Measurements from ENCODE around the gene CPLANE1.
A peak's percentile ranks its signal among the peaks of the same experiment; 100 is the strongest.
"Not testable (repeated sequence)": the region's sequence is repeated elsewhere in the genome, so short reads cannot be mapped to it uniquely, and the experiment has no call there.

CPLANE1 gene

DNA sequence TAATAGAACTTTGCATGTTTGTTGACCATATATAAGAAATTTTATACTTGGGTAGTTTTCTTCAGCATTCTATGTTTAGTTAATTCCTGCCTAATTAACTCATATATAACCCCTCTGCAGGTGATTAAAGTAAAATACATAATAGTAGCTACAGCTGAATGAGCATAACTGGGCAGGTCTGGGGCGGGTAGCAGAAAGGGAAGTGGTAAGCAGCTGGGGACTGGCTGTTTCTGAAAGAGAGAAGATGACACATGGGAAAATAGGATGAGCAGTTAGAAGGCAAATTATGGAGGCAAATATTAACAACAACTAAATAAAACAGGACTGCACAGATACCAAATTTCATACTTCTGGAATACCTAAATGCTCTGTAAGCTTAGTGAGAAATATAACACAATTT lies 128.1 kb downstream of the CPLANE1 start:
- no peak for DNase-seq (ENCODE audit: low read depth)

DNA sequence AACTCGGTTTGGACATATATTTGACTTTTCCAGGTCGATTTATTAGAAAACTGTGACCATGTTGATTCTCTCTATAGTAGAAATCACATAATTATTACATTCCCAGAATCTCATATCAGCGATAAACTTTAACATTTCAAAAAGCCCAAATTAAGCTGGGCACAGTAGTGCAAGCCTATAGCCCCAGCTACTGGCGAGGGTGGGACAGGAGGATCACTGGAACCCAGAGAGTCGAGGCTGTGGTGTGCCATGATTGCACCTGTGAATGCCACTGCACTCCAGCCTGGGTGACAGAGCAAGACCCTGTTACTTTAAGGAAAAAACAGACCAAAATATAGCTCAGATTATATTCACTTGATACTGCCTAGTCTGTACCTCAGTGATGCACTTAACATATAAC lies 128.9 kb downstream of the CPLANE1 start:
- no peak for DNase-seq (ENCODE audit: low read depth)

GRCh38 chr5:37116359-37116758 lies 132.8 kb downstream of the CPLANE1 start:
- no peak for DNase-seq (ENCODE audit: low read depth)

- no peak for DNase-seq (ENCODE audit: low read depth)
Measured at GRCh38 chr5:37112383-37112991, 136.7 kb downstream of the CPLANE1 start.

DNA sequence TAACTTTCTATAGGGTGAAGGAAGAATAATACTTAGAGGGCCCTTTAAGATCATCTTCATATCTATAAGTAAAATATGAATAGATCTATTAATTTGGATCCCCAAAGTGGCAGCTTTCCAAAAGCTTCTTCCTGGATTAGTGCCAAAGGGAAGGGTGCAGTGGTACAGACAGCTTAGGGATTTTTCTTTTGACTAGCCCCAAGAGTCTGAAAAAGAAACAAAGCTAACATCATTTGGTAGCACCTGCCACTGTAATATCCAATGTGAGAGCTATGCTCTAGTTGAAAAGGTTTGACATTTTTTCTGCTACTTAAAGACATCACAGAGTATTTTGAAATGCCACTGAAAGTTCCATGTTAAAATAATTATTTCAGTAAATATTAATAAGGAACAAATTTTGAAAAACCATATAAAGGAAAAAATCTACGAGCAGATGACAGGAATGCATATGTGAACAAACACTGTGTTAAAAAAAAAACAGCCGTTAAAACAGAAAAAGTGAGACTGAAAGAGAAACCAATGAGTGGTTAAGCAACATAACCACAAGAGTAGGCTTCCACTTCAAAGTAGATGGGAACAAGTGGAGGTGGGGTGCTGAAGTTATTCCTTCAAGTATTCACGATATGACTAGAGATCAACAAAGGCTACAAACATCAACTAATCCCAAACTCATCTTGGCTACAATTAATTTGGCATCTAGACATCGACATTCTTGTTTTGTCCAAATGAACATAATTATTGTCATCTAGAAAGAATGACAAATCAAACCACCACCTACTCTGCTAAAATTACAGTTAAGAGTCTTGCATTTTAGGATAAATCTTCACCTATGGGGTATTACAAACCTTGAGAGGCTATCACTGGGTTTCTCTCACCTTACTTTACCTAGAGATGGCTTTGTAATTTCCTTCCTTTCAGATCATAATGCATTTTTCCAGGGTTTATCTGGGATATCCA lies 137.5 kb downstream of the CPLANE1 start:
- no peak for DNase-seq (ENCODE audit: low read depth)

DNA sequence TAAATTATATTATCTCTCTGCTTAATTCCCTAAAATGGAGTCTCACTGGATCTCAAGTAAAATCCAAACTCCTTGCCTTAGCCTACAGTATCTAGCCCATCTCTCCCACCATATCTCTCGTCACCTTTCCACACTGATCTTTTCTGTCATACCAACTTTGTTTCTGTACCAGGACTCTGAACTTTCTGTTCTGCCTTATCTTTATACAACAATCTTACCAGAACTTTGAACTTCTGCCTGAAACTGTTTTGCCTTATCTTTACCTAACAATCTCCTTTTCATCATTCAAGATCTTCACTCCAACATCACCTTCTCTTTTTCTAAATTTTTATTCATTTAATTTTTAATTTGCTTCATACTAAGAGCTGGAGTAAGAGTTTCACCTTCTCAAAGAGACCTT lies 139.0 kb downstream of the CPLANE1 start:
- DNase-seq (ENCODE audit: low read depth): no peak

- DNase-seq (ENCODE audit: low read depth): no peak
Measured at GRCh38 chr5:37109338-37109737, 139.8 kb downstream of the CPLANE1 start.

- no peak for DNase-seq (ENCODE audit: low read depth)
Measured at GRCh38 chr5:37103302-37103701, 145.9 kb downstream of the CPLANE1 start.

GRCh38 chr5:37099267-37099666 lies 149.9 kb downstream of the CPLANE1 start:
- DNase-seq (ENCODE audit: low read depth): not testable (repeated sequence)

- not testable (repeated sequence) for DNase-seq (ENCODE audit: low read depth)
Measured at GRCh38 chr5:37093795-37094194, 155.4 kb downstream of the CPLANE1 start.

- no peak for DNase-seq (ENCODE audit: low read depth)
Measured at GRCh38 chr5:37090781-37091180, 158.4 kb downstream of the CPLANE1 start.

- no peak for DNase-seq (ENCODE audit: low read depth)
Measured at GRCh38 chr5:37090123-37090726, 159.0 kb downstream of the CPLANE1 start.

- no peak for DNase-seq (ENCODE audit: low read depth)
Measured at GRCh38 chr5:37088009-37088408, 161.2 kb downstream of the CPLANE1 start.

GRCh38 chr5:37086466-37087173 lies 162.6 kb downstream of the CPLANE1 start:
- DNase-seq (ENCODE audit: low read depth): peak; percentile 5

DNA sequence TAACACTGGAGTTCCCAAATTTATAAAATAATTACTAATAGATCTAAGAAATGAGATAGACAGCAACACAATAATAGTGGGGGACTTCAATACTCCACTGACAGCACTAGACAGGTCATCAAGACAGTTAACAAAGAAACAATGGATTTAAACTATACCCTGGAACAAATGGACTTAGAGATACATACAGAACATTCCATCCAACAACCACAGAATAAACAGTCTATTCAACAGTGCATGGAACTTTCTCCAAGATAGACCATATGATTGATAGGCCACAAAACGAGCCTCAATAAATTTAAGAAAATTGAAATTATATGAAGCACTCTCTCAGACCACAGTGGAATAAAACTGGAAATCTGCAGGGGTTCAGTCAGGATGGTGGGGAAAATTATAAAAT lies 163.2 kb downstream of the CPLANE1 start:
- not testable (repeated sequence) for DNase-seq (ENCODE audit: low read depth)

GRCh38 chr5:37082977-37083376 lies 166.2 kb downstream of the CPLANE1 start:
- DNase-seq (ENCODE audit: low read depth): not testable (repeated sequence)

DNA sequence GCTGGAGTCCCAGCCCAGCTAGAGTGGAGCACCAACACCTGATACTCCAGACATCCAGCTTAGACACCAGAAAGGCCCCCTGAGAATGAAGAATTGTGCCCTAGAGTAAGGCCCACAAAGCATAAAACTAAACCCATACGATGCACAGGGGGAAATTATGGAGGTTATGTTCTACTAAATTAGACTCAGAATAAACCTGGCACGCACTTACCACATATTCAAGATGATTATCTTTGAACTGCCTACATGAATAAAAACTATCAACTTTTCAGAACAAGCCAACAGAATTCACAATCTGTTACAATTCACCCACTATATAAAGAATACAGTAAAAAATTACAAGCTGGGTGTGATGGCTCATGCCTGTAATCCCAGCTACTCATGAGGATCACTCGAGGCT lies 168.5 kb downstream of the CPLANE1 start:
- no peak for DNase-seq (ENCODE audit: low read depth)

GRCh38 chr5:37077146-37077545 lies 172.0 kb downstream of the CPLANE1 start:
- DNase-seq (ENCODE audit: low read depth): no peak

DNA sequence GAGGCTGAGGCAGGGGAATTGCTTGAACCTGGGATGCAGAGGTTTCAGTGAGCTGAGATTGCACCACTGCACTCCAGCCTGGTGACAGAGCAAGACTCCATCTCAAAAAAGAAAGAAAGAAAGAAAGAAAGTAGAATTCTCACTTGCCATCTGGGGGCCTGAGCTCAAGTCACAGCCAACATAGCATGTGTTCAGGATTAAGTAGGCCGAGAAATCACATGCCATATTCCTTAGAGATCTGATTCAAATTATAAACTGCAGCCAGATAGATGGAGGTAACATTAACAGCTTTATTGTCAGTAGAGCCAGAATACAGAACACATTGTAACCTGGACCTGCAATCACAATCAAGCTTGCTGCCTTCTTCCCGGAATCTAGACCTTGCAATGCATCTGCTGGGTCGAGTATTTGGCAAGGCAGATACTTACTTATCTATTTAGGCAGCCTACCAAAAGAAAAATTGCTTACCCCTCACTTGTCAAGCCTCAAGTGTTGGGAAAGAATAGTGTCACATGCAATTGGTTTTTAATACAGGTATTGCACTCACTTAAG lies 173.7 kb downstream of the CPLANE1 start:
- no peak for DNase-seq (ENCODE audit: low read depth)

- DNase-seq (ENCODE audit: low read depth): peak; percentile 40
Measured at GRCh38 chr5:37071901-37072581, 177.1 kb downstream of the CPLANE1 start.

GRCh38 chr5:37071487-37071886 lies 177.7 kb downstream of the CPLANE1 start:
- DNase-seq (ENCODE audit: low read depth): no peak

All from GM04504 (cell line).